K562 (cell line): ENCODE measurements around the gene DIS3L2. TPM values are rescaled to one million over a fixed set of nuclear protein-coding genes. Genes with fewer than 3 reads are reported as not detected.

Source experiments
- ATAC-seq: fragments of 200-7000 bp; cut with Tn5 transposase; 3 replicates; pipeline ENCODE4 v1.9.1; 2020; ENCODE audit warnings: moderate library complexity
- BruUV-seq: library from RNA; stranded (reverse); fragments of 400-500 nt; replicated peaks from 2 replicates; lab custom pipeline; 2021; lab: Mats Ljungman, UMichigan
- CTCF ChIA-PET: fragments of 300-600 bp; formaldehyde crosslinking; extraction: SDS; loops from one replicate; lab custom pipeline; 2021; ENCODE audit warnings: low intra/inter-chr PET ratio; lab: Yijun Ruan, JAX
- POLR2A ChIA-PET: fragments of 300-600, 350-650 bp; sonication (Branson Sonifier 250); formaldehyde crosslinking; extraction: SDS; loops from one replicate; lab custom pipeline; 2021; ENCODE audit warnings: antibody characterized with exemption, inconsistent platforms; lab: Yijun Ruan, JAX
- DNase-seq, 4 experiments: peaks; one replicate each; pipeline versions ENCODE4 v3.0.0 to v3.0.0-alpha.2; 2011 to 2018; ENCODE audit warnings: low spot score in 3 of 4, mixed read lengths in 3 of 4; ENCODE audit errors: extremely low read depth in 1 of 4
- FAIRE-seq: peaks from 2 replicates; lab custom pipeline; 2011; peaks lifted over from hg19 to GRCh38; lab: Jason Lieb, UNC
- H2AFZ ChIP-seq: 2 replicates; pipeline ENCODE4 v1.6.0; 2011; ENCODE audit warnings: low read depth, low read length, control low read depth, inconsistent platforms
- H3K27ac ChIP-seq: fragments of 200-600 bp; 3 replicates; pipeline ENCODE4 v1.8.0; 2011; ENCODE audit warnings: low read depth, mild to moderate bottlenecking, control low read depth, inconsistent platforms, low read length, moderate library complexity, mixed read lengths; ENCODE audit errors: extremely low read depth
- H3K27me3 ChIP-seq, 2 experiments: fragments of 300-600 bp in 1 of 2; 2 replicates in 1 of 2; 3 replicates in 1 of 2; pipeline versions ENCODE4 v1.6.0 to v1.8.0; 2011; ENCODE audit warnings: inconsistent platforms in 2 of 2, low read length in 2 of 2, mild to moderate bottlenecking in 1 of 2, mixed read lengths in 1 of 2, moderate library complexity in 1 of 2; ENCODE audit not compliant: control insufficient read depth in 2 of 2, insufficient read depth in 2 of 2
- H3K36me3 ChIP-seq: fragments of 300-600 bp; 3 replicates; pipeline ENCODE4 v1.8.0; 2011; ENCODE audit warnings: mild to moderate bottlenecking, low read length, inconsistent platforms; ENCODE audit not compliant: control insufficient read depth, insufficient read depth
- H3K4me1 ChIP-seq, 2 experiments: fragments of 200-600 bp in 1 of 2; replicated peaks in 1 of 2; 2 replicates in 1 of 2; 3 replicates in 1 of 2; pipeline versions ENCODE4 v1.5.1 to v1.8.0; 2011; ENCODE audit warnings: inconsistent platforms in 2 of 2, low read length in 2 of 2, mild to moderate bottlenecking in 1 of 2, mixed read lengths in 1 of 2, moderate library complexity in 1 of 2; ENCODE audit not compliant: control insufficient read depth in 2 of 2, insufficient read depth in 2 of 2
- H3K4me2 ChIP-seq: 2 replicates; pipeline ENCODE4 v1.6.1; 2011; ENCODE audit warnings: low read length, control low read depth, inconsistent platforms, mixed read lengths; ENCODE audit not compliant: insufficient read depth
- H3K4me3 ChIP-seq: fragments of 200-600 bp; sonication (generic), shearing (Covaris generic); 2 replicates; pipeline ENCODE4 v1.5.1; 2016; ENCODE audit warnings: control low read depth, inconsistent platforms
- H3K79me2 ChIP-seq: fragments of 200-600 bp; 3 replicates; pipeline ENCODE4 v1.8.0; 2011; ENCODE audit warnings: low read length, inconsistent platforms; ENCODE audit not compliant: control insufficient read depth, insufficient read depth
- H3K9ac ChIP-seq, 2 experiments: 2 replicates each; pipeline versions ENCODE4 v1.6.0 to v1.6.1; 2011; ENCODE audit warnings: low read depth in 2 of 2, low read length in 2 of 2, control low read depth in 1 of 2, inconsistent platforms in 1 of 2, mild to moderate bottlenecking in 1 of 2, mixed read lengths in 1 of 2; ENCODE audit not compliant: insufficient read depth in 1 of 2
- H3K9me1 ChIP-seq: one replicate; pipeline ENCODE4 v1.6.0; 2011; ENCODE audit warnings: inconsistent platforms, mild to moderate bottlenecking, low read length, moderate library complexity; ENCODE audit not compliant: control insufficient read depth, insufficient read depth
- H3K9me3 ChIP-seq: replicated peaks from 2 replicates; pipeline ENCODE4 v1.5.1; 2011; ENCODE audit warnings: low read depth, low read length, inconsistent platforms; ENCODE audit not compliant: control insufficient read depth, insufficient read depth
- H4K20me1 ChIP-seq: replicated peaks from 2 replicates; pipeline ENCODE4 v1.6.1; 2011; ENCODE audit warnings: low read length, inconsistent platforms, mixed read lengths; ENCODE audit not compliant: control insufficient read depth, insufficient read depth
- BCOR ChIP-seq: fragments of 450-650 bp; IDR thresholded peaks from 2 replicates; pipeline ENCODE4 v1.6.1; 2016
- CCNT2 ChIP-seq: IDR thresholded peaks from 2 replicates; pipeline ENCODE4 v1.6.1; 2011; ENCODE audit warnings: borderline replicate concordance, low read depth, mild to moderate bottlenecking, moderate library complexity, mixed read lengths, low read length; ENCODE audit not compliant: insufficient read length; ENCODE audit errors: extremely low read depth
- MCM7 ChIP-seq, 2 experiments: fragments of 450-650 bp; IDR thresholded peaks; 2 replicates each; pipeline ENCODE4 v1.6.1; 2016 to 2018
- NCOA6 ChIP-seq: fragments of 450-650 bp; IDR thresholded peaks from 2 replicates; pipeline ENCODE4 v1.6.1; 2017; ENCODE audit warnings: mild to moderate bottlenecking
- NR2F6 ChIP-seq: fragments of 450-650 bp; formaldehyde crosslinking; IDR thresholded peaks from 2 replicates; pipeline ENCODE4 v1.4.0; 2020; ENCODE audit warnings: mild to moderate bottlenecking
- RBM14 ChIP-seq: fragments of 200-400 bp; formaldehyde crosslinking; IDR thresholded peaks from 2 replicates; pipeline ENCODE4 v1.6.1; 2018; ENCODE audit warnings: low read depth, mild to moderate bottlenecking, low read length, moderate library complexity, borderline replicate concordance; ENCODE audit not compliant: insufficient read depth
- SRF ChIP-seq, 2 experiments: fragments of 250-450, 450-650 bp in 1 of 2; sonication (Bioruptor Pico) in 1 of 2; sonication (generic) in 1 of 2; formaldehyde crosslinking; IDR thresholded peaks; 2 replicates each; pipeline versions ENCODE4 v1.5.0 to v1.5.1; 2020 to 2022; ENCODE audit warnings: mild to moderate bottlenecking in 1 of 2, missing genetic modification reagents in 1 of 2
- YBX1 ChIP-seq: fragments of 450-650 bp; IDR thresholded peaks from 2 replicates; pipeline ENCODE4 v1.7.1; 2016; ENCODE audit warnings: mild to moderate bottlenecking
- ZBTB17 ChIP-seq: fragments of 450-650 bp; formaldehyde crosslinking; IDR thresholded peaks from 2 replicates; pipeline ENCODE4 v1.4.0; 2020; ENCODE audit warnings: mild to moderate bottlenecking
- ZNF507 ChIP-seq: conservative IDR thresholded peaks from 2 replicates; pipeline ENCODE4 v1.6.1; 2017; ENCODE audit warnings: missing genetic modification characterization, missing compliant biosample characterization
- WGBS: fragments of 100-300 bp; shearing (Covaris generic); methylation state at CpG from one replicate; pipeline ENCODE4 v1.1.6; 2016; ENCODE audit warnings: low coverage, mixed read lengths; ENCODE audit not compliant: insufficient coverage; ENCODE audit errors: missing lambda C conversion rate; 5-methylcytosine and 5-hydroxymethylcytosine counted together
- in situ Hi-C: fragments of 300-500 bp; cut with MboI; formaldehyde crosslinking; loops from 4 replicates; pipeline ENCODE4 v1.15.0; 2018; ENCODE audit warnings: inconsistent platforms, mixed read lengths
- intact Hi-C: fragments of 100-400 bp; cut with micrococcal nuclease; formaldehyde crosslinking; loops from 2 replicates; pipeline ENCODE4 v1.14.2; 2022
- polyA plus RNA-seq, 8 experiments: library from polyadenylated mRNA; depleted of rRNA in 4 of 8; stranded (reverse) in 5 of 8; unstranded in 3 of 8; fragments of >200 nt; fragmentation: Nextera tagmentation in 2 of 8; fragmentation: Illumina TruSeq in 1 of 8; extraction: Ambion mirVana in 2 of 8; extraction: Trizol in 1 of 8; gene quantifications; 2 replicates each; pipeline versions ENCODE4 v1.2.1 to v1.2.3, GENCODE V29; 2011 to 2014; ENCODE audit warnings: inconsistent platforms in 1 of 8, missing spikeins in 1 of 8
- total RNA-seq, 7 experiments: library from RNA; depleted of rRNA in 6 of 7; stranded (reverse); fragments of >200 nt in 6 of 7; fragmentation: Illumina TruSeq in 2 of 7; extraction: Trizol in 2 of 7; gene quantifications; 2 replicates each; pipeline versions ENCODE4 v1.2.1 to v1.2.3, GENCODE V29; 2011 to 2021; ENCODE audit warnings: low replicate concordance in 1 of 7
- TF ChIP-seq, protein P1 (sequence below), 2 experiments: fragments of 450-650 bp; IDR thresholded peaks; 2 replicates each; pipeline ENCODE4 v1.6.1; 2018; ENCODE audit warnings: mild to moderate bottlenecking in 2 of 2, low read depth in 1 of 2; ENCODE audit not compliant: partially characterized antibody in 2 of 2
- TF ChIP-seq, protein P2 (sequence below): sonication (generic); formaldehyde crosslinking; IDR thresholded peaks from 2 replicates; pipeline ENCODE4 v1.8.1; 2023; ENCODE audit warnings: mild to moderate bottlenecking, missing genetic modification reagents

Gene DIS3L2
- total and polyA plus RNA-seq, 9 of the 15 experiments (the other 6 are each of a cell fraction or from before 2014, with no cell fraction given) = 1.5 to 19.2 (median 11.2) TPM

DNA sequence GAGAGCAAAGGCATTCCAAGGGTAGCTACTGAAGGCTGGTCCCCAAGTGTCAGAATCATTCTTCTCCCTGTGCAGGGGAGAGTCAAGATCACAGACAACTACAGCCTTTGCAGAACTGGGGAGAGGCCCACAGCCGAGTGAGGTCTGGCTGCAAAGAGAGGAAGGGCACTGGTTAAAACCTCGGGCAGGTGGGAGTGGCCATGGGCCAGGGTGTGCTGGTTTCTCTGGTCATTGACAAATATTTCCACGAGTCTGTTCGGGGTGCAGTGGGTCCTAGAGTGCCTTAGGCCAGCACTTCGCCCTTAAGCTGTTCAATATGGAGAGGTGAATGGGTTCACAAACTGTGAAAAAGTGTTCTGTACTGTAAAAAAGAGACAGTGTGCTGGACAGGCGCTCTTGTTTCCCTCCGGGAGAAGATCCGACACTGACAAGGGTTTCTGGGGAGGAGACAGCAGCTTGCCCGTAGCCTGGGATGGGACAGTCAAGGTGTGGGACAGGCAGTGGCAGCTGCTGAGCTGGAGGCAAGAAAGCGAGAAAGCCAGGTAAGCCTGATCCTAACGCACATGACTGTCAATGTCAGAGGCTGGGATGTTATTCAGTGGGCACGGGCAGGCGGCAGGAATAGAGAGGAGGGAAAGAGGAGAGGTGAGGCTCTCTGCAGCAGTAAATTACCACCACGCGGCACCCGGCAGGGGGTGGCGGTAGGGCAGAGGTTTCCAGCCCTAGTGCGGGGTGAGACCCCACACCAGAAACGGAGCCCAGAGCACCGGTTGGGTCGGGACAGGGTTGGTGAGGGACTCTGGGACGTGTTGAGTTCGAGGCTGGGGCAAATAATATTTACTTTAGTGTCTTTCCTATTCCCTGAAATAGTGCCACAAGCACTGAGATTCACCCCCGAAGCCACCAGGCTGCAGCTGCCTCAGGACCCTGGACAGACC is 37.3 kb upstream of the DIS3L2 start (continued):
- TF ChIP-seq ZNF507 (tag) = no peak
- no peak for TF ChIP-seq SRF (CRISPR knock-in tag; IDR thresholded peaks at IDR 0.05)
- TF ChIP-seq MCM7 (IDR thresholded peaks at IDR 0.05) = no peak

DNA sequence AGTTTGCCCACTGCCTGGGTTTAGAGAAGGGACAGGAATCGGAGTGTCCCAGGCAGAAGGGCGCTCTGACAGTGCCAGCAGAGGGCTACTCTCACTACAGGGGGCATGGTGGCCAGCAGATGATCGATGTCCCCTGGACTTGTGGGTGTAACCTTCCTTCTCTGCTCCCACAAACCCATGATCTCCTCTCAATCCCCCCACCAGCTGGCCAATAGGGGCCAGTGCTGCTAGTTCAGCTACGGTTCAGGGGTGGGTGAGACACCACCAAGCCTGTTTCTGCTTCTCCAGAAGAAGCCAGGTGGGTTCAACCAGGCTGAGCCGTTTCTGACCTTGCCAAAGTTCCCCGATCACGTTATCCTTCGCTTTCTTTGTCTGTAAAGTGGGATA is 36.6 kb upstream of the DIS3L2 start:
- peaks cover 30 to 63% of the 10 kb centered on the region in 2 experiments for H3K27me3 ChIP-seq
- H3K4me3 ChIP-seq = no peak overlapping the region
- CTCF ChIA-PET = interaction anchor here (0.7 to 2.8 kb wide), 4 partner anchors 215 to 362 kb away, joined by 3 to 30 read pairs (median 4); no protein-coding TSS in a partner anchor
- 0% methylated on average over 3 of the region's 8 CpGs for WGBS
- ATAC-seq (no peak; the same call in 2 of the 3 replicates), FAIRE-seq (no peak), DNase-seq (peak in 1 of 4 experiments; percentile 23)
- H3K9ac ChIP-seq = no peak overlapping the region
- in situ Hi-C loops = no loop called here
- TF ChIP-seq ZBTB17 (CRISPR knock-in tag) = no peak
- TF ChIP-seq, protein P1, sequence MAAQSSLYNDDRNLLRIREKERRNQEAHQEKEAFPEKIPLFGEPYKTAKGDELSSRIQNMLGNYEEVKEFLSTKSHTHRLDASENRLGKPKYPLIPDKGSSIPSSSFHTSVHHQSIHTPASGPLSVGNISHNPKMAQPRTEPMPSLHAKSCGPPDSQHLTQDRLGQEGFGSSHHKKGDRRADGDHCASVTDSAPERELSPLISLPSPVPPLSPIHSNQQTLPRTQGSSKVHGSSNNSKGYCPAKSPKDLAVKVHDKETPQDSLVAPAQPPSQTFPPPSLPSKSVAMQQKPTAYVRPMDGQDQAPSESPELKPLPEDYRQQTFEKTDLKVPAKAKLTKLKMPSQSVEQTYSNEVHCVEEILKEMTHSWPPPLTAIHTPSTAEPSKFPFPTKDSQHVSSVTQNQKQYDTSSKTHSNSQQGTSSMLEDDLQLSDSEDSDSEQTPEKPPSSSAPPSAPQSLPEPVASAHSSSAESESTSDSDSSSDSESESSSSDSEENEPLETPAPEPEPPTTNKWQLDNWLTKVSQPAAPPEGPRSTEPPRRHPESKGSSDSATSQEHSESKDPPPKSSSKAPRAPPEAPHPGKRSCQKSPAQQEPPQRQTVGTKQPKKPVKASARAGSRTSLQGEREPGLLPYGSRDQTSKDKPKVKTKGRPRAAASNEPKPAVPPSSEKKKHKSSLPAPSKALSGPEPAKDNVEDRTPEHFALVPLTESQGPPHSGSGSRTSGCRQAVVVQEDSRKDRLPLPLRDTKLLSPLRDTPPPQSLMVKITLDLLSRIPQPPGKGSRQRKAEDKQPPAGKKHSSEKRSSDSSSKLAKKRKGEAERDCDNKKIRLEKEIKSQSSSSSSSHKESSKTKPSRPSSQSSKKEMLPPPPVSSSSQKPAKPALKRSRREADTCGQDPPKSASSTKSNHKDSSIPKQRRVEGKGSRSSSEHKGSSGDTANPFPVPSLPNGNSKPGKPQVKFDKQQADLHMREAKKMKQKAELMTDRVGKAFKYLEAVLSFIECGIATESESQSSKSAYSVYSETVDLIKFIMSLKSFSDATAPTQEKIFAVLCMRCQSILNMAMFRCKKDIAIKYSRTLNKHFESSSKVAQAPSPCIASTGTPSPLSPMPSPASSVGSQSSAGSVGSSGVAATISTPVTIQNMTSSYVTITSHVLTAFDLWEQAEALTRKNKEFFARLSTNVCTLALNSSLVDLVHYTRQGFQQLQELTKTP (IDR thresholded peaks at IDR 0.05; ENCODE audit: low read depth in 1 of 2, partially characterized antibody in 2 of 2) = no peak
- no peak for TF ChIP-seq CCNT2
- no peak for TF ChIP-seq RBM14
- TF ChIP-seq, protein P2, sequence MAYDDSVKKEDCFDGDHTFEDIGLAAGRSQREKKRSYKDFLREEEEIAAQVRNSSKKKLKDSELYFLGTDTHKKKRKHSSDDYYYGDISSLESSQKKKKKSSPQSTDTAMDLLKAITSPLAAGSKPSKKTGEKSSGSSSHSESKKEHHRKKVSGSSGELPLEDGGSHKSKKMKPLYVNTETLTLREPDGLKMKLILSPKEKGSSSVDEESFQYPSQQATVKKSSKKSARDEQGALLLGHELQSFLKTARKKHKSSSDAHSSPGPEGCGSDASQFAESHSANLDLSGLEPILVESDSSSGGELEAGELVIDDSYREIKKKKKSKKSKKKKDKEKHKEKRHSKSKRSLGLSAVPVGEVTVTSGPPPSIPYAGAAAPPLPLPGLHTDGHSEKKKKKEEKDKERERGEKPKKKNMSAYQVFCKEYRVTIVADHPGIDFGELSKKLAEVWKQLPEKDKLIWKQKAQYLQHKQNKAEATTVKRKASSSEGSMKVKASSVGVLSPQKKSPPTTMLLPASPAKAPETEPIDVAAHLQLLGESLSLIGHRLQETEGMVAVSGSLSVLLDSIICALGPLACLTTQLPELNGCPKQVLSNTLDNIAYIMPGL (CRISPR knock-in tag) = no peak
- TF ChIP-seq BCOR = no peak
- TF ChIP-seq NCOA6 = no peak
- no peak for TF ChIP-seq NR2F6
- TF ChIP-seq YBX1 = no peak
- TF ChIP-seq, all 486 proteins: peak for 0
- Histone ChIP-seq H3K4me2 (0 out of 2 replicates have a peak overlapping the region, but pooled peaks have one; percentile 69), H4K20me1 (no peaks in the 10 kb centered on the region; the same call in none of the 2 replicates), H2AFZ (no peak overlapping the region), H3K9me1 (no peaks in the 10 kb centered on the region), H3K9me3 (no peaks in the 10 kb centered on the region), H3K27ac (no peak overlapping the region), H3K79me2 (no peaks in the 10 kb centered on the region), H3K36me3 (no peaks in the 10 kb centered on the region), H3K4me1 (peaks cover 0 to 28% of the 10 kb centered on the region in 2 experiments; a peak in 3 of 5 replicates)
- intact Hi-C loops = loop anchor here (1.0 to 5.0 kb wide), 3 partner anchors 19 to 402 kb away; no protein-coding TSS in a partner anchor
- POLR2A ChIA-PET = interaction anchor here (0.6 to 0.9 kb wide), 2 partner anchors 517 to 615 kb away, joined by 3 to 4 read pairs; no protein-coding TSS in a partner anchor
- no TSS peak for BruUV-seq
